OCI-LY7 (cell line): ENCODE results near the gene KCNG4.
A peak's percentile ranks its signal among the peaks of the same experiment; 100 is the strongest.

ENCODE experiments used
- CTCF ChIP-seq: fragments of 200-600 bp; sonication (generic); conservative IDR thresholded peaks from 2 replicates; pipeline ENCODE4 v1.5.1; 2014; ENCODE audit warnings: mild to moderate bottlenecking, antibody characterized with exemption, low read length, moderate library complexity, mixed read lengths
- EZH2phosphoT487 ChIP-seq: fragments of 200-600 bp; sonication (generic); IDR thresholded peaks from 2 replicates; pipeline ENCODE4 v1.6.1; 2018; ENCODE audit warnings: low read depth, borderline replicate concordance, mild to moderate bottlenecking, mixed run types, antibody characterized with exemption, low read length, moderate library complexity, mixed read lengths

DNA sequence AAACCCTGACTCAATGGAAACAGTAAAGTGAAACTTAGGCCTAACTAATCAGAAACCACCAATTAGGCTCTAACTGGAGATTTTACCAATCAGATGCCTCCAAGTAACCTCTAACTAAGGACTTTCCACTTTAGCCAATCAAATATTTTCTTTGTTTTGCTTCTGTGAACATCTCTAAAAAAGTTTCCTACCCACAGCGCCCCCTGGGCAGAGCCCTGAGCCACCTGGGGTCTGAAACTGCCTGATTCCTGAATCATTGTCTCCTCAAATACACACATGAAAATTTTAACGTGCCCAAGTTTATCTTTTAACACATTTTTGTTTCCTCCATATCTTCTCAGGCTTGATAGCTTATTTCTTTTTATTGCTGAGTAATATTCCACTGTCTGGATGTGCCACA lies 29.8 kb downstream of the KCNG4 start:
- peak; percentile 69 for TF ChIP-seq CTCF
- TF ChIP-seq EZH2phosphoT487 = no peak
